Ishikawa (cell line): ENCODE data around the gene LDLRAD2.

Experiments
- CEBPB ChIP-seq: IDR thresholded peaks from 2 replicates; pipeline ENCODE4 v1.6.1; 2012
- CREB1 ChIP-seq: IDR thresholded peaks from 2 replicates; pipeline ENCODE4 v1.6.1; 2012; ENCODE audit warnings: low read depth
- EGR1 ChIP-seq: IDR thresholded peaks from 2 replicates; pipeline ENCODE4 v1.6.1; 2012
- EP300 ChIP-seq: IDR thresholded peaks from 2 replicates; pipeline ENCODE4 v1.6.1; 2012; ENCODE audit warnings: borderline replicate concordance
- FOXM1 ChIP-seq: IDR thresholded peaks from 2 replicates; pipeline ENCODE4 v1.6.1; 2012; ENCODE audit warnings: low read depth, borderline replicate concordance
- MAX ChIP-seq: IDR thresholded peaks from 2 replicates; pipeline ENCODE4 v1.6.1; 2012
- NFIC ChIP-seq: IDR thresholded peaks from 2 replicates; pipeline ENCODE4 v1.6.1; 2012
- RAD21 ChIP-seq: IDR thresholded peaks from 2 replicates; pipeline ENCODE4 v1.6.1; 2012; ENCODE audit warnings: low read depth
- REST ChIP-seq: IDR thresholded peaks from 2 replicates; pipeline ENCODE4 v1.6.1; 2012; ENCODE audit warnings: low read depth, mild to moderate bottlenecking
- TAF1 ChIP-seq: IDR thresholded peaks from 2 replicates; pipeline ENCODE4 v1.6.1; 2012; ENCODE audit warnings: low read depth, mild to moderate bottlenecking
- TCF12 ChIP-seq: IDR thresholded peaks from 2 replicates; pipeline ENCODE4 v1.6.1; 2012; ENCODE audit warnings: low read depth
- TEAD4 ChIP-seq: IDR thresholded peaks from 2 replicates; pipeline ENCODE4 v1.6.1; 2012
- USF1 ChIP-seq: IDR thresholded peaks from 2 replicates; pipeline ENCODE4 v1.6.1; 2012
- YY1 ChIP-seq: IDR thresholded peaks from 2 replicates; pipeline ENCODE4 v1.6.1; 2012; ENCODE audit warnings: low read depth
- ZBTB7A ChIP-seq: IDR thresholded peaks from 2 replicates; pipeline ENCODE4 v1.6.1; 2012; ENCODE audit warnings: low read depth

Gene LDLRAD2

GRCh38 chr1:21842606-21843162 lies 30.6 kb downstream of the LDLRAD2 start:
- TF ChIP-seq CEBPB (no peak), MAX (no peak), USF1 (no peak), EP300 (no peak), EGR1 (no peak), TEAD4 (no peak), REST (no peak), TAF1 (no peak), NFIC (no peak)

- TF ChIP-seq CREB1 (no peak), USF1 (no peak), YY1 (no peak), MAX (no peak), ZBTB7A (no peak), TEAD4 (no peak), NFIC (no peak), REST (no peak), CEBPB (no peak), FOXM1 (no peak), TCF12 (no peak), EGR1 (no peak), EP300 (no peak), TAF1 (no peak), RAD21 (no peak)
These were observed 31.1 kb downstream of the LDLRAD2 start for GRCh38 chr1:21843208-21843607.

GRCh38 chr1:21843996-21844395 lies 31.9 kb downstream of the LDLRAD2 start:
- TF ChIP-seq EGR1 (no peak), CEBPB (no peak), NFIC (no peak), YY1 (no peak), CREB1 (no peak), EP300 (no peak), TAF1 (no peak), ZBTB7A (no peak), RAD21 (no peak), USF1 (no peak)

- no peak for TF ChIP-seq TCF12
These were observed 33.9 kb downstream of the LDLRAD2 start for GRCh38 chr1:21845646-21846641.

GRCh38 chr1:21847223-21848205 lies 35.4 kb downstream of the LDLRAD2 start:
- TF ChIP-seq NFIC: no peak
- TF ChIP-seq USF1: no peak
- TF ChIP-seq RAD21: no peak
- no peak for TF ChIP-seq ZBTB7A
- TF ChIP-seq YY1: no peak
- TF ChIP-seq TCF12: no peak
- no peak for TF ChIP-seq MAX
- TF ChIP-seq TEAD4: no peak
- no peak for TF ChIP-seq TAF1
